ENCODE measurements around the gene LASP1NB.
"Not testable (repeated sequence)": the region's sequence is repeated elsewhere in the genome, so short reads cannot be mapped to it uniquely, and the experiment has no call there.

LASP1NB gene

DNA sequence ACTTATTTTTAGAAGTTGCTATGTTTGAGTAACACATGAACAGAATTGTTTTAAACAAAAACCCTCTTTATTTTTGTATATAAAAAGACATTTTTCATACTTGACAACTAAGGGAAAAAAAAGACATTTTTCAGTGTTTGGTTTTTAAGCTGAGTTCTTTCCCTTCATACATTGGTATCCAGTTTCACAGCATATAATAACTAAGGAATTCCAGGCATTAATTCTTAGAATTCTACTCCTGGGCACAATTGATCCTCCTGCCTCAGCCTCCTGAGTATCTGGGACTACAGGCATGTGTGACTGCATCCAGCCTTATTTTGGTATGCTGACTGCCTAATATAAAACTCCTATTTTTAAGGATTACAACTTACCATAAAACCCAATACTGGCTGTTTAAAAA lies 33.3 kb downstream of the LASP1NB start:
- ATAC-seq, result no peak
- no peak overlapping the region for H3K4me3 Mint-ChIP-seq
- H3K27me3 Mint-ChIP-seq, result no peaks in the 10 kb centered on the region
- no peaks in the 10 kb centered on the region for H3K9me3 Mint-ChIP-seq
- no peaks in the 10 kb centered on the region for H3K4me1 Mint-ChIP-seq
- no peak overlapping the region for H3K27ac Mint-ChIP-seq
- no peaks in the 10 kb centered on the region for H3K36me3 Mint-ChIP-seq

DNA sequence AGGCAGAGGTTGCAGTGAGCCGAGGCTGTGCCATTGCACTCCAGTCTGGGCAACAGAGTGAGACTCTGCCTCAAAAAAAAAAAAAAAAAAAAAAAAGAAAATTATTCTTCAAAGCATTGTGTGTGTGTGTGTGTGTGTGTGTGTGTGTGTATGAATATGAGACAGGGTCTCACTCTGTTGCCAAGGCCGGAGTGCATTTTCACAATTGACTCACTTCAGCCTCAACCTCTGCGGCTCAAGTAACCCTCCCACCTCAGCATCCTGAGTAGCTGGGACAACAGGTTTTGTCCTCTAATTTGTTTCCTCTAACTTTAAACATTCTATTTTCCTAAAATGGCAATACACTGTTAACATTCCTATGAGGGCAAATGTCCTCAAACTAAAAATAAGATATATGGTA lies 34.1 kb downstream of the LASP1NB start:
- no peaks in the 10 kb centered on the region for H3K4me1 Mint-ChIP-seq
- no peak overlapping the region for H3K27ac Mint-ChIP-seq
- no peaks in the 10 kb centered on the region for H3K9me3 Mint-ChIP-seq
- H3K27me3 Mint-ChIP-seq, result no peaks in the 10 kb centered on the region
- H3K4me3 Mint-ChIP-seq, result no peak overlapping the region
- no peak for ATAC-seq
- no peaks in the 10 kb centered on the region for H3K36me3 Mint-ChIP-seq

- H3K4me3 Mint-ChIP-seq, result no peak overlapping the region
- no peaks in the 10 kb centered on the region for H3K4me1 Mint-ChIP-seq
- no peaks in the 10 kb centered on the region for H3K9me3 Mint-ChIP-seq
- H3K36me3 Mint-ChIP-seq, result no peaks in the 10 kb centered on the region
- no peak overlapping the region for H3K27ac Mint-ChIP-seq
- no peaks in the 10 kb centered on the region for H3K27me3 Mint-ChIP-seq
- ATAC-seq, result no peak
Measured at GRCh38 chr17:38960402-38960801, 35.0 kb downstream of the LASP1NB start.

GRCh38 chr17:38961413-38961812 lies 36.0 kb downstream of the LASP1NB start:
- Mint-ChIP-seq H3K4me1 (no peaks in the 10 kb centered on the region), H3K9me3 (no peaks in the 10 kb centered on the region), H3K4me3 (no peak overlapping the region), H3K27me3 (no peaks in the 10 kb centered on the region), H3K27ac (no peak overlapping the region), H3K36me3 (no peaks in the 10 kb centered on the region)
- ATAC-seq, result no peak

- peak within 1 kb of the TSS; percentile 74 for H3K4me3 Mint-ChIP-seq
- ATAC-seq, result peak; percentile 96
- H3K36me3 Mint-ChIP-seq, result no peaks in the 10 kb centered on the region
- peak within 1 kb of the TSS; percentile 84 for H3K27ac Mint-ChIP-seq
- no peaks in the 10 kb centered on the region for H3K9me3 Mint-ChIP-seq
- H3K27me3 Mint-ChIP-seq, result no peaks in the 10 kb centered on the region
- peaks cover 8% of the 10 kb centered on the region for H3K4me1 Mint-ChIP-seq
Measured at GRCh38 chr17:38967290-38967738, 41.9 kb downstream of the LASP1NB start, which contains the start of gene FBXO47. FBXO47 (minus strand) TSS chr17:38967403; CDS start chr17:38963025, 4,378 bp downstream.

DNA sequence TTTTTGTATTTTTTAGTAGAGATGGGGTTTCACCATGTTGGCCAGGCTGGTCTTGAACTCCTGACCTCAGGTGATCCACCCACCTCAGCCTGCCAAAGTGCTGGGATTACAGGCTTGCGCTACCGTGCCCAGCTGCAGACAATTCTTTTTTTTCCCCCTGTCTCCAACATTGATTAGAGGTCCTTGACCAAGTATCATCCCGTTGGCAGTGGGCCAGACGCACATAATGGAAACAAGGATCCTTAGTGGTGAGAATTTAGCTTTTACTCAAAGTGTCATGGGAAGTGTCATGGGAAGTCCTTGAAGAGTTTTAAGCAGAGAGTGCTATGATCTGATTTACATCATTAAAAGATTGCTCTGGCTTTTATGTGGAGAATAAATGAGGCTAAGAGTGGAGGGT lies 43.9 kb downstream of the LASP1NB start:
- ATAC-seq, result no peak
- no peaks in the 10 kb centered on the region for H3K36me3 Mint-ChIP-seq
- no peaks in the 10 kb centered on the region for H3K9me3 Mint-ChIP-seq
- no peak overlapping the region for H3K4me3 Mint-ChIP-seq
- H3K27ac Mint-ChIP-seq, result no peak overlapping the region
- H3K4me1 Mint-ChIP-seq, result peaks cover 8% of the 10 kb centered on the region
- H3K27me3 Mint-ChIP-seq, result no peaks in the 10 kb centered on the region

- no peak for ATAC-seq
- Mint-ChIP-seq H3K4me3 (no peak overlapping the region), H3K27me3 (no peaks in the 10 kb centered on the region), H3K4me1 (peaks cover 8% of the 10 kb centered on the region), H3K9me3 (no peaks in the 10 kb centered on the region), H3K36me3 (no peaks in the 10 kb centered on the region), H3K27ac (no peak overlapping the region)
Measured at GRCh38 chr17:38970128-38970527, 44.7 kb downstream of the LASP1NB start.

DNA sequence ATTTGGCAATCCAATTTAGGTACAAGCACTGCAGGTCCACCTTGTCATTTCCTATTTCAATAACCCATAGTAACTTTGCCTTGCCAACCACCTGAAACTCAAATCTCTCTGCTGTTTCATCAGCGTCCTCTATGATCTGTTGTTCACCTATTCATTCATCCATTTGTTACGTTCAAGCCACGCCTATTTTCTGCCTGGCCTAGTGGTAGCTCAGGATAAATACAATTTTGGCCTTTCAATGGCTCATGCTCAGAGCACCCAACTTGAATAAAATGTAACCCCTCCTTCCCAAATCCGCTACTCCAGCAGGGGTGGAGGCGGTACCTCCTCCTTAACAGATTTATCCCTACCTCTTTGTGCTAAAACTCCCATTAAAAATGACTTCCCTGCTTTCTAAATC lies 45.4 kb downstream of the LASP1NB start:
- Mint-ChIP-seq H3K4me1 (peaks cover 8% of the 10 kb centered on the region), H3K27ac (no peak overlapping the region), H3K27me3 (no peaks in the 10 kb centered on the region), H3K36me3 (no peaks in the 10 kb centered on the region), H3K4me3 (no peak overlapping the region), H3K9me3 (no peaks in the 10 kb centered on the region)
- ATAC-seq, result no peak

- not testable (repeated sequence) for H3K9me3 Mint-ChIP-seq, H3K36me3 Mint-ChIP-seq, H3K27ac Mint-ChIP-seq, H3K27me3 Mint-ChIP-seq, H3K4me1 Mint-ChIP-seq, ATAC-seq, H3K4me3 Mint-ChIP-seq
Measured at GRCh38 chr17:38976187-38976551, 50.8 kb downstream of the LASP1NB start.

DNA sequence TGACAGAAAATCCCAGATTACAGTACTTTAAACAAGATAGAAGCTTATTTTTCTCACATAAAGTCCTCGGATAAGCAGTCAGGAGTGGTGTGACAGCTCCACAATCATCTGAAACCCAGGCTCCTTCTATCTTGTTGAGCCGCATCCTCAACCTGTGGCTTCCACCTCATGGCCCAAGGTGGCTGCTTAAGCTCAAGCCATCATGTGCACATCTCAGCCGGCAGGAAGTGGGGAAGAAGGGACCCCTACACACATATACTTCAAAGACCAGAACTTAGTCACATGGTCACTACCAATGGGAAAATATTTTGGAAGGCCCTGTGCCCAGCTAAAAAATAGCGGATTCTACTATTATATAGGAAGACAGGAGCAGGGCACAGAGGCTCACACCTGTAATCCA lies 52.8 kb downstream of the LASP1NB start:
- H3K36me3 Mint-ChIP-seq, result no peaks in the 10 kb centered on the region
- H3K4me1 Mint-ChIP-seq, result no peaks in the 10 kb centered on the region
- no peak overlapping the region for H3K27ac Mint-ChIP-seq
- H3K27me3 Mint-ChIP-seq, result peaks cover 17% of the 10 kb centered on the region
- no peaks in the 10 kb centered on the region for H3K9me3 Mint-ChIP-seq
- ATAC-seq, result no peak
- no peak overlapping the region for H3K4me3 Mint-ChIP-seq

All from stimulated activated memory B cell treated with anti-CD40 and anti-IgM and Interleukin-4, amounts not matched to agents 10 μg/mL and 1 μg/mL and 100 μg/mL, for 72 hours (primary cell).